K562 (cell line): Measurements from ENCODE around the gene APBA2. TPM values are rescaled to one million over a fixed set of nuclear protein-coding genes. Genes with fewer than 3 reads are reported as not detected.
A peak's percentile ranks its signal among the peaks of the same experiment; 100 is the strongest.

Source experiments
- DNMT1 ChIP-seq: fragments of 450-650 bp; IDR thresholded peaks from 2 replicates; pipeline ENCODE4 v1.6.1; 2016; ENCODE audit warnings: antibody characterized with exemption, mild to moderate bottlenecking
- E2F1 ChIP-seq: sonication (generic); formaldehyde crosslinking; IDR thresholded peaks from 2 replicates; pipeline ENCODE4 v1.8.1; 2023; ENCODE audit warnings: mild to moderate bottlenecking, missing genetic modification reagents, moderate library complexity
- ESRRA ChIP-seq: fragments of 450-650 bp; IDR thresholded peaks from 2 replicates; pipeline ENCODE4 v1.6.1; 2014; ENCODE audit warnings: low read depth, mild to moderate bottlenecking, moderate library complexity, borderline replicate concordance
- EWSR1 ChIP-seq: fragments of 450-650 bp; IDR thresholded peaks from 2 replicates; pipeline ENCODE4 v1.6.1; 2018; ENCODE audit warnings: borderline replicate concordance, mild to moderate bottlenecking, low read depth, moderate library complexity; ENCODE audit not compliant: partially characterized antibody
- HOXB6 ChIP-seq: fragments of 250-450 bp; sonication (Bioruptor Pico); IDR thresholded peaks from 2 replicates; pipeline ENCODE4 v1.5.1; 2022; ENCODE audit warnings: mild to moderate bottlenecking, borderline replicate concordance
- MEIS2 ChIP-seq: fragments of 450-650 bp; IDR thresholded peaks from 2 replicates; pipeline ENCODE4 v1.6.1; 2014; ENCODE audit warnings: mild to moderate bottlenecking; ENCODE audit not compliant: partially characterized antibody
- MIER1 ChIP-seq: fragments of 450-650 bp; IDR thresholded peaks from 2 replicates; pipeline ENCODE4 v1.6.1; 2016; ENCODE audit warnings: antibody characterized with exemption, mild to moderate bottlenecking, low read depth
- RBM15 ChIP-seq: fragments of 200-400 bp; formaldehyde crosslinking; IDR thresholded peaks from 2 replicates; pipeline ENCODE4 v1.6.1; 2018; ENCODE audit warnings: mild to moderate bottlenecking, low read length, moderate library complexity; ENCODE audit not compliant: insufficient read depth
- SMARCA4 ChIP-seq: fragments of 450-650 bp; IDR thresholded peaks from 2 replicates; pipeline ENCODE4 v1.6.1; 2016
- SNIP1 ChIP-seq: fragments of 450-650 bp; IDR thresholded peaks from 2 replicates; pipeline ENCODE4 v1.7.1; 2017; ENCODE audit warnings: low read depth, mild to moderate bottlenecking
- SPI1 ChIP-seq: IDR thresholded peaks from 2 replicates; pipeline ENCODE4 v1.6.1; 2011; ENCODE audit warnings: low read depth, low read length, control low read depth, borderline replicate concordance
- ZBTB34 ChIP-seq: fragments of 250-450 bp; sonication (Bioruptor Pico); IDR thresholded peaks from 2 replicates; pipeline ENCODE4 v1.8.0; 2021; ENCODE audit warnings: mild to moderate bottlenecking, moderate library complexity
- ZBTB49 ChIP-seq: sonication (generic); formaldehyde crosslinking; IDR thresholded peaks from 2 replicates; pipeline ENCODE4 v1.8.0; 2022; ENCODE audit warnings: missing genetic modification reagents, mild to moderate bottlenecking, borderline replicate concordance
- ZBTB8A ChIP-seq: fragments of 450-650 bp; IDR thresholded peaks from 2 replicates; pipeline ENCODE4 v1.6.1; 2018; ENCODE audit warnings: mild to moderate bottlenecking, moderate library complexity; ENCODE audit not compliant: partially characterized antibody
- polyA plus RNA-seq, 8 experiments: library from polyadenylated mRNA; depleted of rRNA in 4 of 8; stranded (reverse) in 5 of 8; unstranded in 3 of 8; fragments of >200 nt; fragmentation: Nextera tagmentation in 2 of 8; fragmentation: Illumina TruSeq in 1 of 8; extraction: Ambion mirVana in 2 of 8; extraction: Trizol in 1 of 8; gene quantifications; 2 replicates each; pipeline versions ENCODE4 v1.2.1 to v1.2.3, GENCODE V29; 2011 to 2014; ENCODE audit warnings: inconsistent platforms in 1 of 8, missing spikeins in 1 of 8
- total RNA-seq, 7 experiments: library from RNA; depleted of rRNA in 6 of 7; stranded (reverse); fragments of >200 nt in 6 of 7; fragmentation: Illumina TruSeq in 2 of 7; extraction: Trizol in 2 of 7; gene quantifications; 2 replicates each; pipeline versions ENCODE4 v1.2.1 to v1.2.3, GENCODE V29; 2011 to 2021; ENCODE audit warnings: low replicate concordance in 1 of 7
- TF ChIP-seq, protein P1 (sequence below): fragments of 250-450 bp; sonication (Bioruptor Pico); IDR thresholded peaks from 2 replicates; pipeline ENCODE4 v1.4.0; 2020; ENCODE audit warnings: borderline replicate concordance
- TF ChIP-seq, protein P2 (sequence below): sonication (generic); formaldehyde crosslinking; IDR thresholded peaks from 2 replicates; pipeline ENCODE4 v1.8.1; 2023; ENCODE audit warnings: mild to moderate bottlenecking, missing genetic modification reagents

The APBA2 gene
- total and polyA plus RNA-seq, 9 of the 15 experiments (the other 6 are each of a cell fraction or from before 2014, with no cell fraction given): 0.24 to 40.9 (median 25.2) TPM

DNA sequence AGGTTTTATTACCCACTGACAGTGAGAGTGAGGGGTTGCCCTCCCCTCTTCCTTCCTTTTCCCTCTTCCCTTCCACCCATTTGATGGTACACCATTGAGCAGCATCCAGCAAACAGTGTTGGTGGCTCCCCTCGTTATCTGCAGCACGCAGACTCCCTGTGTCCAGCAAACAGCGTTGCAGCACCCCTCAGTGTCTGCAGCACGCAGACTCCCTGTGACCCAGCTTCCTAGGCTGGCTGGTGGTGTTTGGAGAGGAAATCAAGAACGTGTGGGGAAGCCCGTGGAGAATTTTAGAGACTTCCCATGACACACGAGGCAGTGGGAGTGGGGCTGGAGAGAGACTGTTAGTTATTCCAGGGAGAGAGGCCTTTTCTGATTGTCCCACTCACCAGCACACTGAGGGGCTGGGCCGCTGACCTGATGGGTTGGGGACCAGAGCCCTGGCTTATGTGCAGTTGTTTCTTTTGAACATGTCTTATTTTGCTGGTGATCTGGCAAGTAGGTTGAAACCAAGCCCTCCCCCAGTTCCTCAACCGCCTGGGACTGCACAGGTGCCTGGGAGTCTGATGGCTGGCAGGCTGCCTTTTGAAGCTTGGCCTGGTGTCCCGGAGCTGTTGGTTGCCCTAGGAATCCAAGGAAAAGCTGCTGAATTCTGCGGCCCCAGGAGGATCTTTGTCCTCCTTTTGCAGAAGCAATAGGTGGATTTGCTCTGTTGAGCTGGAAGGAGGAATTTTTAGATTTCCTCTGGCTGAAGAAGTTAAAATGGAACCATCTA, 19.0 kb downstream of the APBA2 start (continued):
- TF ChIP-seq ZBTB49 (no peak), ZBTB34 (no peak), E2F1 (CRISPR knock-in tag) (no peak), EWSR1 (no peak), MEIS2 (peak; percentile 27), HOXB6 (CRISPR knock-in tag) (no peak), SNIP1 (no peak), MIER1 (no peak), DNMT1 (no peak), RBM15 (no peak), ZBTB8A (no peak), ESRRA (no peak), SMARCA4 (peak; percentile 79), SPI1 (no peak)
- TF ChIP-seq, protein P1, sequence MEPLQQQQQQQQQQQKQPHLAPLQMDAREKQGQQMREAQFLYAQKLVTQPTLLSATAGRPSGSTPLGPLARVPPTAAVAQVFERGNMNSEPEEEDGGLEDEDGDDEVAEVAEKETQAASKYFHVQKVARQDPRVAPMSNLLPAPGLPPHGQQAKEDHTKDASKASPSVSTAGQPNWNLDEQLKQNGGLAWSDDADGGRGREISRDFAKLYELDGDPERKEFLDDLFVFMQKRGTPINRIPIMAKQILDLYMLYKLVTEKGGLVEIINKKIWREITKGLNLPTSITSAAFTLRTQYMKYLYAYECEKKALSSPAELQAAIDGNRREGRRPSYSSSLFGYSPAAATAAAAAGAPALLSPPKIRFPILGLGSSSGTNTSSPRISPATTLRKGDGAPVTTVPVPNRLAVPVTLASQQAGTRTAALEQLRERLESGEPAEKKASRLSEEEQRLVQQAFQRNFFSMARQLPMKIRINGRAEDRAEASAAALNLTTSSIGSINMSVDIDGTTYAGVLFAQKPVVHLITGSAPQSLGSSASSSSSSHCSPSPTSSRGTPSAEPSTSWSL (CRISPR knock-in tag): no peak
- TF ChIP-seq, protein P2, sequence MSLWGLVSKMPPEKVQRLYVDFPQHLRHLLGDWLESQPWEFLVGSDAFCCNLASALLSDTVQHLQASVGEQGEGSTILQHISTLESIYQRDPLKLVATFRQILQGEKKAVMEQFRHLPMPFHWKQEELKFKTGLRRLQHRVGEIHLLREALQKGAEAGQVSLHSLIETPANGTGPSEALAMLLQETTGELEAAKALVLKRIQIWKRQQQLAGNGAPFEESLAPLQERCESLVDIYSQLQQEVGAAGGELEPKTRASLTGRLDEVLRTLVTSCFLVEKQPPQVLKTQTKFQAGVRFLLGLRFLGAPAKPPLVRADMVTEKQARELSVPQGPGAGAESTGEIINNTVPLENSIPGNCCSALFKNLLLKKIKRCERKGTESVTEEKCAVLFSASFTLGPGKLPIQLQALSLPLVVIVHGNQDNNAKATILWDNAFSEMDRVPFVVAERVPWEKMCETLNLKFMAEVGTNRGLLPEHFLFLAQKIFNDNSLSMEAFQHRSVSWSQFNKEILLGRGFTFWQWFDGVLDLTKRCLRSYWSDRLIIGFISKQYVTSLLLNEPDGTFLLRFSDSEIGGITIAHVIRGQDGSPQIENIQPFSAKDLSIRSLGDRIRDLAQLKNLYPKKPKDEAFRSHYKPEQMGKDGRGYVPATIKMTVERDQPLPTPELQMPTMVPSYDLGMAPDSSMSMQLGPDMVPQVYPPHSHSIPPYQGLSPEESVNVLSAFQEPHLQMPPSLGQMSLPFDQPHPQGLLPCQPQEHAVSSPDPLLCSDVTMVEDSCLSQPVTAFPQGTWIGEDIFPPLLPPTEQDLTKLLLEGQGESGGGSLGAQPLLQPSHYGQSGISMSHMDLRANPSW (CRISPR knock-in tag): peak; percentile 62; the same call in 1 of the 2 replicates
